GM13977 (cell line): ENCODE results near the gene PLXDC1.

Experiments used
- DNase-seq: peaks from one replicate; pipeline ENCODE4 v3.0.0; 2012; ENCODE audit warnings: low spot score
- CTCF ChIP-seq: IDR thresholded peaks from 2 replicates; pipeline ENCODE4 v1.5.1; 2012; ENCODE audit warnings: mild to moderate bottlenecking, control low read depth; ENCODE audit not compliant: insufficient read depth; ENCODE audit errors: extremely low read depth, missing control alignments
- in situ Hi-C: fragments of 300-500 bp; cut with MboI; formaldehyde crosslinking; loops from one replicate; pipeline ENCODE4 v1.12.0; 2022; ENCODE audit warnings: low sequenced_read_pairs, low pct_unique_long_range_greater_than_20kb, mixed read lengths, inconsistent platforms; ENCODE audit not compliant: unreplicated experiment

PLXDC1 gene

GRCh38 chr17:39014044-39014794, 137.2 kb downstream of the PLXDC1 start:
- in situ Hi-C loops = no loop called here
- TF ChIP-seq CTCF = no peak
- no peak for DNase-seq
